Activated CD4-positive, alpha-beta memory T cell treated with anti-CD3 and anti-CD28 coated beads, Interleukin-2, amount 10 ng/mL, durations not matched to agents 7 days and 5 days (primary cell): ENCODE data around the gene CCDC198. TPM values are rescaled to one million over a fixed set of nuclear protein-coding genes. Genes with fewer than 3 reads are reported as not detected.

Experiments
- CTCF ChIA-PET: fragments of 350-600 bp; sonication (Branson Sonifier 250); formaldehyde crosslinking; loops from one replicate; lab custom pipeline; 2021; ENCODE audit warnings: antibody characterized with exemption, inconsistent platforms; lab: Charles Lee
- POLR2A ChIA-PET: fragments of 350-600 bp; sonication (Branson Sonifier 250); formaldehyde crosslinking; loops from one replicate; lab custom pipeline; 2021; ENCODE audit warnings: antibody characterized with exemption; lab: Charles Lee
- DNase-seq: peaks from one replicate; pipeline ENCODE4 v3.0.0-alpha.2; 2020
- H3K27ac Mint-ChIP-seq: one replicate; pipeline ENCODE4 v1.8.0; 2021; ENCODE audit warnings: mild to moderate bottlenecking, mixed read lengths
- H3K27me3 Mint-ChIP-seq: one replicate; pipeline ENCODE4 v1.8.0; 2021; ENCODE audit warnings: mixed read lengths
- H3K36me3 Mint-ChIP-seq: one replicate; pipeline ENCODE4 v1.8.0; 2021; ENCODE audit warnings: low read depth, mixed read lengths
- H3K4me1 Mint-ChIP-seq: one replicate; pipeline ENCODE4 v1.8.0; 2021; ENCODE audit warnings: mixed read lengths
- H3K4me3 Mint-ChIP-seq: one replicate; pipeline ENCODE4 v1.8.0; 2021; ENCODE audit warnings: mild to moderate bottlenecking, mixed read lengths
- H3K9me3 Mint-ChIP-seq: one replicate; pipeline ENCODE4 v1.8.0; 2021; ENCODE audit warnings: mixed read lengths
- total RNA-seq, 2 experiments: library from RNA; stranded (reverse); gene quantifications; one replicate each; pipeline ENCODE4 v1.2.3, GENCODE V29; 2021

CCDC198 gene
- total RNA-seq, 2 experiments from 2014 or later = not detected

- H3K27me3 Mint-ChIP-seq = no peaks in the 10 kb centered on the region
- no peak overlapping the region for H3K4me3 Mint-ChIP-seq
- CTCF ChIA-PET = no interaction called here
- no peaks in the 10 kb centered on the region for H3K9me3 Mint-ChIP-seq
- POLR2A ChIA-PET = no interaction called here
- no peak overlapping the region for H3K27ac Mint-ChIP-seq
- DNase-seq = no peak
- no peaks in the 10 kb centered on the region for H3K4me1 Mint-ChIP-seq
- no peaks in the 10 kb centered on the region for H3K36me3 Mint-ChIP-seq
These were observed 72.7 kb downstream of the CCDC198 start for GRCh38 chr14:57420986-57421385.

GRCh38 chr14:57420033-57420432 lies 73.6 kb downstream of the CCDC198 start:
- Mint-ChIP-seq H3K4me1 (no peaks in the 10 kb centered on the region), H3K36me3 (no peaks in the 10 kb centered on the region), H3K9me3 (no peaks in the 10 kb centered on the region), H3K27me3 (no peaks in the 10 kb centered on the region), H3K4me3 (no peak overlapping the region), H3K27ac (no peak overlapping the region)
- CTCF ChIA-PET = no interaction called here
- DNase-seq = no peak
- POLR2A ChIA-PET = no interaction called here

Other genes starting within 250 kb of the CCDC198 start
- 10 to 100 TPM; 72.1 to 76.6 TPM for gene EXOC5, start 225.0 kb downstream of the CCDC198 start, total RNA-seq
- gene AP5M1, start 224.9 kb downstream of the CCDC198 start, total RNA-seq = 10 to 100 TPM; 40.6 to 44.3 TPM
- gene NAA30, start 103.3 kb downstream of the CCDC198 start, total RNA-seq = 10 to 100 TPM; 18.8 to 21.1 TPM